CD4-positive, alpha-beta T cell treated with Interleukin-15 for 4 hours (primary cell): Measurements from ENCODE around the gene SFRP5.

Experiments used
- DNase-seq: peaks from one replicate; pipeline ENCODE4 v3.0.0-alpha.2; 2020; ENCODE audit warnings: low spot score

The SFRP5 gene

GRCh38 chr10:97764519-97764931 is 7.3 kb downstream of the SFRP5 start:
- DNase-seq: no peak

- DNase-seq: no peak
Measured at GRCh38 chr10:97763947-97764346, 7.9 kb downstream of the SFRP5 start.

- DNase-seq: no peak
Measured at GRCh38 chr10:97763411-97763810, 8.4 kb downstream of the SFRP5 start.

GRCh38 chr10:97762816-97763215 is 9.0 kb downstream of the SFRP5 start:
- no peak for DNase-seq

GRCh38 chr10:97762056-97762455 is 9.7 kb downstream of the SFRP5 start:
- DNase-seq: no peak

GRCh38 chr10:97761331-97761865 is 10.4 kb downstream of the SFRP5 start:
- no peak for DNase-seq

GRCh38 chr10:97760461-97761257 is 11.1 kb downstream of the SFRP5 start:
- no peak for DNase-seq

- no peak for DNase-seq
Measured at GRCh38 chr10:97759946-97760345, 11.9 kb downstream of the SFRP5 start.

- DNase-seq: peak; percentile 26
Measured at GRCh38 chr10:97759158-97759887, 12.5 kb downstream of the SFRP5 start.

- DNase-seq: no peak
Measured at GRCh38 chr10:97757471-97757870, 14.3 kb downstream of the SFRP5 start.

GRCh38 chr10:97755718-97756117 is 16.1 kb downstream of the SFRP5 start:
- DNase-seq: no peak

- DNase-seq: no peak
Measured at GRCh38 chr10:97754726-97755125, 17.1 kb downstream of the SFRP5 start.

- no peak for DNase-seq
Measured at GRCh38 chr10:97752956-97753355, 18.8 kb downstream of the SFRP5 start.

- DNase-seq: no peak
Measured at GRCh38 chr10:97748116-97748515, 23.7 kb downstream of the SFRP5 start.

GRCh38 chr10:97747573-97747972 is 24.2 kb downstream of the SFRP5 start:
- no peak for DNase-seq

GRCh38 chr10:97744405-97745035 is 27.3 kb downstream of the SFRP5 start:
- DNase-seq: no peak

GRCh38 chr10:97743169-97743943 is 28.4 kb downstream of the SFRP5 start:
- DNase-seq: no peak

GRCh38 chr10:97740613-97741012 is 31.2 kb downstream of the SFRP5 start:
- DNase-seq: no peak

GRCh38 chr10:97738616-97739015 is 33.2 kb downstream of the SFRP5 start:
- no peak for DNase-seq

- no peak for DNase-seq
Measured at GRCh38 chr10:97737770-97738265, 34.0 kb downstream of the SFRP5 start.

GRCh38 chr10:97736902-97737769 is 34.7 kb downstream of the SFRP5 start, which contains the start of gene ZFYVE27:
TSS of gene ZFYVE27 (plus strand) at chr10:97737128. CDS start at chr10:97738478, 1,350 bp downstream.
- peak; percentile 95 for DNase-seq
